Endometrial microvascular endothelial cells (primary cell): ENCODE measurements around the gene TFR2. TPM values are rescaled to one million over a fixed set of nuclear protein-coding genes. Genes with fewer than 3 reads are reported as not detected.

ENCODE experiments used
- in situ Hi-C: cut with HindIII; loops from 2 replicates; pipeline ENCODE4 v1.10.0; 2017; ENCODE audit warnings: low sequenced_read_pairs, low pct_unique_long_range_greater_than_20kb; ENCODE audit errors: inconsistent ontology term
- total RNA-seq: library from RNA; depleted of rRNA; stranded (reverse); fragments of >200 nt; gene quantifications from one replicate; pipeline ENCODE4 v1.2.3, GENCODE V29; 2015; ENCODE audit errors: inconsistent ontology term

The TFR2 gene
- total RNA-seq, 1 donor from 2014 or later, result not detected

GRCh38 chr7:100577507-100577906 is 63.8 kb downstream of the TFR2 start:
- in situ Hi-C loops, result no loop called here

- in situ Hi-C loops, result no loop called here
Measured at GRCh38 chr7:100577103-100577502, 64.2 kb downstream of the TFR2 start.

DNA sequence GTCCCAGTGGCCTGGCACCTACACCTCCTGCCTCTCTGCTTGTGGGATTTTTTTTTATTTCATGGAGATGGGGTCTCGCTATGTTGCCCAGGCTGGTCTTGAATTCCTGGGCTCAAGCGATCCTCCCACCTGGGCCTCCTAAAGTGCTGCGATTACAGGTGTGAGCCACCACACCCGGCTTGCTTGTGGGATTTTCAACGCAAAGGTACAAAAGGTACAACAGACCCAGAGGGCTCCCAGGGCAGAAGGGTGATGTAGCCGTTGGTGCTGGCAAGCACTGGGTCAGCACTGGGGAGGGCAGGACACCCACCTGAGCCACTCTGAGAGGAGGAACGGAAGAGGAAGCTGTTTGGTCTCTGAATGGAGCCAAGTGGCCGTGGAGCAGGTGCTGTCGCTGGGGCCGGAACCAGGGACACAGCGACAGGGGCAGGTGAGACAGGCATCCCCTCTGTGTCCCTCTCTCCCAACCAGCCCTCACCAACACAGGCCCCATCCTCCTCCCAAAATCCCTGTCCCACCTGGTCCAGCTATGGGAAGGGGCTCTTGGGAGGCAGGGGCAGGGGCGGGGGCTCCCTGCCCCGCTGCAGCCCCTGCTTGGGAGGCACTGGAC is 64.9 kb downstream of the TFR2 start:
- in situ Hi-C loops, result no loop called here

DNA sequence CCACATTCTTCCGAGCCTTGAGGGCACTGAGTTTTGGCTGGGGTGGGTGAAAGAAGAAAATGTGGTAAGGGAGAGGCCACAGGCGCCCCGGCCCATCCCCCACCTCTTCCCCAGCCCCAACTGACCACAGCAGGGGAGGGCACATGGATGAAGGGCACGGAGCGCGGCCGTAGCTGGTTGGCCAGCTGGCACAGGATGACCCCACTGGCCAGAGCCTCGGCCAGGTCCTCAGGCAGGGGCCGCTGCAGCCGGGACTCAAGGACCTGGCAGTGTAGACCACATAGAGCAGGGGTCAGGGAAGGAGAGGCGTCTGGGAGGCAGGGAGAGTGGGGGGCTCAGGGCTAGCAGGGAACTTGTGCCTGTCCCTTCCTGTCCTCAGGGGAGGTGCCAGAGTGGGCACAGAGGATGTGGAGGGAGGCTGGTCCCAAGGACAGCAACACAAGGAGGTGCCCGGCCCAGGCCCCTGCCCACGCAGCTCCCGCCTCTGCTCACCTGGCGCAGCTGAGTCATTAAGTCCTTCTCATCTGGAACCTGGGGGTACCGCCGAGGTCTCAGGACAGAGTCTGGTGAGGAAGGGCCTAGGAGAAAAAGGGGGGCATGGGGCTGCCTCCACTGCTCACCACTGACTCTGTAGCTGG is 65.5 kb downstream of the TFR2 start:
- in situ Hi-C loops, result no loop called here

DNA sequence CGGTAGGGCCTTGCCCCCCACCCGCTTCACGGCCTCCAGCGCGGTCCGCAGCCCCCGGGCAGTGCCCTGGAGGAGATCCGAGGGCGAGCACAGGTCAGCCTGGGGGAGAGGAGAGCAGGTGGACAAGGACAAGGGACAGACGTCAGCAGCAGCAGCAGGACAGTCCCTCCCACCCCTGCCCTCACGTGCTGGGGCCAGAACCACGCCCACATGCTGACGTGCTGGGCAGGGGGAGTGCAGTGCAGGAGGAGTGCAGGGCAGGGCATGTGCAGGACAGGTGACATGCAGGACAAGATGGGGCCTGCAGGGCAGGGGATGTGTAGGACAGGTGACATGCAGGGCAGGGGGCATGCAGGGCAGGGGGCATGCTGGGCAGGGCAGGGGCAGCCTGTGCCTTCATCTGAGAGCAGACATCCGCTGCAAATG is 66.1 kb downstream of the TFR2 start:
- in situ Hi-C loops, result no loop called here

DNA sequence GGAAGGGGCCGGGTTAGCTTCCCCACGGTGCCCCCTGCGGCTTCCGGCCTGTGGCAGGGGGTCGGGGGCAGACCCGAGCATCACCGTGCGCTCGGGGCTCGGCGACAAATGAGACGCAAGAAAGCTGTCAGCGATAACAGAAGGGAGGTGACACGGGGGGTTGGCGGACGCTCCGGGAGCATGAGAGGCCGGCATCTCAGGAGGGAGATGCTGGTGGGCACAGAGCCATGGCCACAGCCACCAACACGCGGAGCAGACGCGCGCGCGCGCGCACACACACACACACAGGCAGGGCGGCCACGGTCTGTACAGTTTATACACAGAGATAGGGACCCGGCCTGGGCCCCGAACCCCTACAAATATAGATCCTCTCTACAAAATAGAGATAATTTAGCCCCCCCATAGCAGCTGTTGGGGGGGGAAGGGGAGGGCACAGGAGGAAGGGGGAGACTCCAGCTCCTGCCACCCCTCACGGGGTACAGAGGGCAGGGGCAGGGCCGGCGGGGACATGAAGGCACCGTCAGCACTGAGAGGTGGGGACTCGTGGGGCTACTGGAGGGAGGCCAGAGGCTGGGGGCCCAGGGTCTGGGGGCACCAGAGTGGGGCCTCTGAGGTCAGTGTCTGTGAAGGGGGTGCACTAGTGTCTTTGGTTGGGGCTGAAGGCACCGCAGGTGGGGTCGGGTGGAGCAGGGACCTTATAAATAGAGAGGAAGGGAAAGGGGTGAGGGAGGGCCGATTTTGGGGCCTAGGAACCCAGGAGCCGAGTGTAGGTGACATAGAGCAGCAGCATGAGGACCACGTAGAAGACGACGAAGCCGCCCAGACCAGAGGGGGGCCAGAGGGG is 66.8 kb downstream of the TFR2 start:
- in situ Hi-C loops, result no loop called here

GRCh38 chr7:100573691-100574361 is 67.5 kb downstream of the TFR2 start, which contains the start of gene SAP25:
SAP25 (minus strand) TSS chr7:100573900; CDS start chr7:100573742, 158 bp downstream.
- in situ Hi-C loops, result no loop called here

GRCh38 chr7:100572949-100573675 is 68.2 kb downstream of the TFR2 start:
- in situ Hi-C loops, result no loop called here

DNA sequence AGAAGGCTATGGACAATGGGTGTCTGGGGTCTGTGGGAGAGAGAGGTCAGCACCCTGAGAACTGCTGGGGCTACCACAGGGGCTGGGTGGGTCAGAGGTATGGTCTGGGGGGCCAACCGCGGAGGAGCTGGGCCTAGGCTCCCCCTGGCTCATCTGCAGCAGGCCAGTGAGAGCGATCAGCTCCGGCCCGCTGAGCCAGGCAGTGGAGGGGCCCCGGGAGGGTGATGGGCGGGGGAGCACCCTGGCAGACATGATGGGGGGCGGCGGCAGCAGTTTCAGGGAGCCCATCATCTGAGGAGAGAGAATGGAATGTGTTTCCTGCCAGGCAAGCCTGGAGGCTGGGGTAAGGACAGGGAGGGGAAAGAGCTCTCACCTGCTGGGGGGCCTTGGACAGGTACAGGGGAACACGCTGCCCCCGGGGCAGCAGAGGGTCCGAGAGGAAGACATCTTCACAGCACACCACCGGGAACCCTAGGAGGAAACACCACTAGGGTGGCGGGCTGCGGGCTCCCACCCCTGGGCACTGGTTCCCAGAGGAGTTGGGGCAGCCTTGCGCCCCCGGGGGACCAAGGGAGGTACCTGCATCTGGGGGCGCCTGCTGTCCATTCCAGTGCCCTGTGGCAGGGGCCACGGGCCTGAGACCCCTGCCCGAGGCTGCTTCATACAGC is 68.9 kb downstream of the TFR2 start:
- in situ Hi-C loops, result no loop called here

DNA sequence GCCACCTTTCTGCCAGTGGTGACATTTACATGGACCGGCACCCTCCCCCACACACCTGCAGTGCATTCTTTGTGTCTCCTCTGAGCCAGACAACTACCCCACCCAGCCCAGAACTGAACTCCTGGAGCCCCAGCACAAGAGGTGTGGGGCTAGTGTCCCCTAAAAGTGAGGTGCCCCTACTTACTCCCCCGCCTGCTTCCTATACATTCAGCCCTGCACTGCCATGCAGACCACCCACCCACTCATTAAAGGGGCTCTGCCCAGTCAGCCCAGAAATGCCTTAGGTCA is 69.6 kb downstream of the TFR2 start:
- in situ Hi-C loops, result no loop called here

GRCh38 chr7:100570954-100571828 is 70.2 kb downstream of the TFR2 start:
- in situ Hi-C loops, result no loop called here

Other genes starting within 250 kb of the TFR2 start
- gene ZCWPW1, start 212.8 kb downstream of the TFR2 start, total RNA-seq, result 0.09 TPM
- 45.5 TPM for gene MEPCE, start 211.7 kb downstream of the TFR2 start, total RNA-seq
- 34.7 TPM for gene PPP1R35, start 205.1 kb downstream of the TFR2 start, total RNA-seq
- gene SPACDR, start 177.3 kb downstream of the TFR2 start, total RNA-seq, result 8.5 TPM
- gene TSC22D4, start 162.3 kb downstream of the TFR2 start, total RNA-seq, result 60.7 TPM
- 2.0 TPM for gene NYAP1, start 157.6 kb downstream of the TFR2 start, total RNA-seq
- gene AGFG2, start 102.3 kb downstream of the TFR2 start, total RNA-seq, result 57.6 TPM
- gene SAP25, start 67.7 kb downstream of the TFR2 start, total RNA-seq, result 0.19 TPM
- gene LRCH4, start 55.4 kb downstream of the TFR2 start, total RNA-seq, result 45.3 TPM
- gene FBXO24, start 55.2 kb downstream of the TFR2 start, total RNA-seq, result 1.8 TPM
- not detected for gene PCOLCE, start 39.2 kb downstream of the TFR2 start, total RNA-seq
- gene MOSPD3, start 29.0 kb downstream of the TFR2 start, total RNA-seq, result 17.6 TPM
- not detected for gene ACTL6B, start 14.9 kb upstream of the TFR2 start, total RNA-seq
- 301 TPM for gene GNB2, start 32.2 kb upstream of the TFR2 start, total RNA-seq
- gene GIGYF1, start 52.7 kb upstream of the TFR2 start, total RNA-seq, result 21.2 TPM
- gene POP7, start 64.6 kb upstream of the TFR2 start, total RNA-seq, result 51.1 TPM
- not detected for gene EPO, start 78.9 kb upstream of the TFR2 start, total RNA-seq
- gene ZAN, start 92.0 kb upstream of the TFR2 start, total RNA-seq, result not detected
- 78.6 TPM for gene EPHB4, start 186.0 kb upstream of the TFR2 start, total RNA-seq
- gene SLC12A9, start 211.2 kb upstream of the TFR2 start, total RNA-seq, result 40.0 TPM
- gene TRIP6, start 225.8 kb upstream of the TFR2 start, total RNA-seq, result 108 TPM
- gene SRRT, start 233.6 kb upstream of the TFR2 start, total RNA-seq, result 80.7 TPM
- 1.2 TPM for gene UFSP1, start 248.2 kb upstream of the TFR2 start, total RNA-seq